WERI-Rb-1 (cell line): ENCODE measurements around the gene PSMD6.

Source experiments
- DNase-seq: peaks from one replicate; pipeline ENCODE4 v3.0.0-alpha.2; 2020
- H3K27ac ChIP-seq: fragments of 250-450 bp; sonication (Bioruptor Pico); 2 replicates; pipeline ENCODE4 v1.5.1; 2020; ENCODE audit warnings: mild to moderate bottlenecking, moderate library complexity
- H3K27me3 ChIP-seq: fragments of 250-450 bp; sonication (Bioruptor Pico); 2 replicates; pipeline ENCODE4 v1.5.1; 2021; ENCODE audit warnings: mild to moderate bottlenecking, low read depth, moderate library complexity; ENCODE audit not compliant: insufficient read depth, severe bottlenecking
- H3K36me3 ChIP-seq: fragments of 250-450 bp; sonication (Bioruptor Pico); 2 replicates; pipeline ENCODE4 v1.5.1; 2020; ENCODE audit warnings: mild to moderate bottlenecking, moderate library complexity
- H3K4me3 ChIP-seq: 2 replicates; pipeline ENCODE4 v1.5.1; 2011; ENCODE audit warnings: low read depth, mild to moderate bottlenecking, control low read depth, low read length
- H3K9me3 ChIP-seq: fragments of 250-450 bp; sonication (Bioruptor Pico); 2 replicates; pipeline ENCODE4 v1.5.1; 2021; ENCODE audit warnings: mild to moderate bottlenecking, moderate library complexity; ENCODE audit not compliant: severe bottlenecking
- TF ChIP-seq, protein P1 (sequence below): IDR thresholded peaks from 2 replicates; pipeline ENCODE4 v1.5.1; 2011; ENCODE audit warnings: low read depth, mild to moderate bottlenecking, control low read depth, inconsistent platforms, low read length

The PSMD6 gene

DNA sequence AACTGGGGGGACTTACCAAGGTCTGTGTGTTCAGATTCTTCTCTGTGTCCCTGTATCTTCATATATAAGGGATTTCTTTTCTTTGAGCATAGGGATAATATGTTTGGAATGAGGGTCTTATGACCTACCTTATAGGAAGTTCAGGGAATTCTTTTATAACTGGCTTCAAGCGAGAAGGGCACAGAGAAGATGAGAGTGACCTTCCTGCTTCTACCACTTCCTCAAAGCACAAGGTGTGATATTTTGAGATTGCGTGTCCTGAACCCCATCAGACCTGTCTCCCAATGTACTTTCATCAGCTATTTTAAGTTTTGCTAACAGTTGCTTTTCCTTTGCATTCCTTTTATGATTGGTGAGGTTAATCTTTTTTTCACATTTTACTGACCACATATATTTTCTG lies 3.1 kb upstream of the PSMD6 start:
- Histone ChIP-seq H3K36me3 (peaks cover 8% of the 10 kb centered on the region), H3K27ac (no peak overlapping the region), H3K27me3 (no peaks in the 10 kb centered on the region), H3K9me3 (no peaks in the 10 kb centered on the region), H3K4me3 (no peak overlapping the region)
- TF ChIP-seq, protein P1, sequence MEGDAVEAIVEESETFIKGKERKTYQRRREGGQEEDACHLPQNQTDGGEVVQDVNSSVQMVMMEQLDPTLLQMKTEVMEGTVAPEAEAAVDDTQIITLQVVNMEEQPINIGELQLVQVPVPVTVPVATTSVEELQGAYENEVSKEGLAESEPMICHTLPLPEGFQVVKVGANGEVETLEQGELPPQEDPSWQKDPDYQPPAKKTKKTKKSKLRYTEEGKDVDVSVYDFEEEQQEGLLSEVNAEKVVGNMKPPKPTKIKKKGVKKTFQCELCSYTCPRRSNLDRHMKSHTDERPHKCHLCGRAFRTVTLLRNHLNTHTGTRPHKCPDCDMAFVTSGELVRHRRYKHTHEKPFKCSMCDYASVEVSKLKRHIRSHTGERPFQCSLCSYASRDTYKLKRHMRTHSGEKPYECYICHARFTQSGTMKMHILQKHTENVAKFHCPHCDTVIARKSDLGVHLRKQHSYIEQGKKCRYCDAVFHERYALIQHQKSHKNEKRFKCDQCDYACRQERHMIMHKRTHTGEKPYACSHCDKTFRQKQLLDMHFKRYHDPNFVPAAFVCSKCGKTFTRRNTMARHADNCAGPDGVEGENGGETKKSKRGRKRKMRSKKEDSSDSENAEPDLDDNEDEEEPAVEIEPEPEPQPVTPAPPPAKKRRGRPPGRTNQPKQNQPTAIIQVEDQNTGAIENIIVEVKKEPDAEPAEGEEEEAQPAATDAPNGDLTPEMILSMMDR, result no peak
- no peak for DNase-seq

DNA sequence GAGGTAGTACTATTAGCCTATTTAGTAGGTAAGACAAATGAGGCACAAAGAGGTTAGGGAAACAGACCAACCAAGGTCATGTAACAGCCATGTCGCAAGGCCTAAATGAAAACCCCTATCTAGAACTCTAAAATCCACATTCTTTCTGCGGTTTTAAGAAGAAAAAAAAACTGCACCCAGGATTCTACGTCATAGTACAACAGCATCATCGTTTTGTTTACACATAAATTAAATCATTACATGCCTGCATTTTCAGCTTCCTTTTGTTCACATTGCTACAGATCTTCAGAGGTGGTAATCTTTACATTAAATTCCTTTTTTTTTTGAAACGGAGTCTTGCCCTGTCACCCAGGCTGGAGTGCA lies 548 bp upstream of the PSMD6 start:
- TF ChIP-seq, protein P1, result no peak
- Histone ChIP-seq H3K27me3 (no peaks in the 10 kb centered on the region), H3K4me3 (no peak overlapping the region), H3K36me3 (peaks cover 33% of the 10 kb centered on the region), H3K27ac (0 out of 2 replicates have a peak overlapping the region, but pooled peaks have one; percentile 1), H3K9me3 (no peaks in the 10 kb centered on the region)
- DNase-seq, result no peak

DNA sequence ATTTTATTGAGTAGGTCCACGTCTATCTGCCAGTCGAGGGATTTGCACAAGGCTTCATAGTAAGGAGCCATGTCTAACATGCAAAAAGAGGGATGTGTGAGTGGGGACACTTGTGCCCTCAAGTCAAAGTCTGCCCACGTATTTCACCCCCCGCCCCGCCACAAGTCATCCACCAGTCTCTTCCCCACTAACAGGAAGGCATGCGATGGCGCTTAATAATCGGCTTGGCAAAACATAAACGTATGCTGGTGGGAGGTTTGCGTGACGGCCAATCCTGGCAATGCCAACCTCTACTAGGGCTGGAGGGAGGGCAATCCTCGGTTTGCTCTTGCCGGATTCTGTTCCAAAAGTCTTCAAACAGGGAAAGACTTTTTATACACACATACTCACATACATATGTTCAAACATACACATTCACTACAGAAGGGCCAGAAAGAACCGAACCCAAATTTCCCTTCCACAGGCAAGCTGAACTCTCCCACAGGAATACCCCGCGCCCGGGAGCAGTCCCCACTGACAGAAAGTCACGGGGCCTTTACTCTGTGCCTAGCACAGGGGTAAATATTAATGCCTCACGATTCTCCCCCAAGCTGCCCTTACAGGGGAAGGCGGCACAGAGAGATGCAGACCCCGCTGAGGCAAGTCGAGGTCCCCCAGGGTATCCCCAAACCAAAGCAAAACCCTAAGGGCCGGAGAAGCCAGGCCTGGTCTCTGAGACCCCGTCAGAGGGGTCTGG lies 675 bp downstream of the PSMD6 start:
- Histone ChIP-seq H3K4me3 (peak overlapping the region; percentile 96), H3K9me3 (no peaks in the 10 kb centered on the region), H3K36me3 (peaks cover 45% of the 10 kb centered on the region), H3K27me3 (no peaks in the 10 kb centered on the region), H3K27ac (peak overlapping the region; percentile 80)
- TF ChIP-seq, protein P1, result no peak
- no peak for DNase-seq

DNA sequence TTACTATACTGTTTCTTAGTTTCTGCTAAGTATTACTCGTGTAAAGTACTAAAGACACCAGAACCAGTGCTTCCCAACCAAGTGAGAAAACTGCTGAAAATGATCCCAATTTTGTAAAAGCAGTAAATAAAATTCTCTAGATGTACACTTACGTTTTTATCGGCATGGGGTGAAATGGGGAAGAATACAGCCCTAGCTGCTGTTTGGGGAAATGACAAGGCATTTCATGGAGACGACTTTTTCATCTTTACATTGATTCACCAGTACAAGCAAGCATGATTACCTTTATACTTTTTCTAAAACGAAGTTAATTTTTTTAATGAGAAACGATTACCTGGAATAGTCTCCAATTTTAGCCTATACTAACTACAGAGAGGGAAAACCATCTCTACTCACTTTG lies 1.4 kb downstream of the PSMD6 start:
- peaks cover 52% of the 10 kb centered on the region for H3K36me3 ChIP-seq
- no peaks in the 10 kb centered on the region for H3K9me3 ChIP-seq
- H3K4me3 ChIP-seq, result no peak overlapping the region
- DNase-seq, result no peak
- H3K27ac ChIP-seq, result no peak overlapping the region
- H3K27me3 ChIP-seq, result no peaks in the 10 kb centered on the region
- TF ChIP-seq, protein P1, result no peak

DNA sequence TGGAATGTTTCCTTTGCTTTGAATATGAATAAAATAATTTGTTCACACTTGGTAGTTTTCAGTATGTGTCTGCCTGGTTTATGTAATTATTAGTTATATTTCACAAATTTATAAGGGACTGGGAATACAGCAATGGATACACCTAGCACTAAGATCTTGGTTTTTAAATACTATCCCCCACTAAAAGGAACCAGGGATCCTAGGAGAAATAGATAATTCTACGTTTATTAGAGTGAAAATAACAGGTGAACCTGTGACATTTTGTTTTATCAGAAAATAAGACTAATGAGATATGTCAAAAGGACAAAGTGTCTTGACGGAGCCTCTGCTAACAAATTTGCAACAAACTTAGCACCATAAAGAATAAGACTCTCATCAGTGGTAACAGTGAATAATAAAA lies 3.4 kb downstream of the PSMD6 start:
- Histone ChIP-seq H3K36me3 (peaks cover 66% of the 10 kb centered on the region), H3K4me3 (no peak overlapping the region), H3K27me3 (no peaks in the 10 kb centered on the region), H3K9me3 (no peaks in the 10 kb centered on the region), H3K27ac (no peak overlapping the region)
- TF ChIP-seq, protein P1, result no peak
- no peak for DNase-seq

DNA sequence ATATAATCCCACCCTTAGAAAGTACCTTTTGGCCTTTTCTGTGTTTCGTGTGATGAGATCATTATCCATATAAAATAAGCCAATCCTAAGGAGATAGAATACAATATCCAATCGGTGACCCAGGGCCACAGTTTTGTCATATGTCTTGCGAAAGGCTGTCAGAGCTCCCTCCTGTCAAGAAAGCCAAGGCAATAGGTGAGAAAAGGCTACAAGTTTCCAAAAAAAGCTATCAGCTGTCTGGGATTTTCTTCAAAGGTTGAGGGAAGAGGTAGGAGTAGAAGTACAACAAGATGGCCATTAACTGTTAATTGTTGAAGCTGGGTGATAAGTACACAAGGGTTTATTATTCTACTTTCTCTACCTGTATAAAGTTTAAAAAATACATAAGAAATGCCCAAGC lies 4.0 kb downstream of the PSMD6 start:
- peaks cover 72% of the 10 kb centered on the region for H3K36me3 ChIP-seq
- TF ChIP-seq, protein P1, result no peak

More for the DNA sequence above, 4.0 kb downstream of the PSMD6 start:
- H3K4me3 ChIP-seq, result no peak overlapping the region
- no peak for DNase-seq
- H3K27ac ChIP-seq, result no peak overlapping the region
- H3K27me3 ChIP-seq, result no peaks in the 10 kb centered on the region
- H3K9me3 ChIP-seq, result no peaks in the 10 kb centered on the region
